ENCODE results near the gene RAB11FIP3. TPM values are rescaled to one million over a fixed set of nuclear protein-coding genes. Genes with fewer than 3 reads are reported as not detected.
A peak's percentile ranks its signal among the peaks of the same experiment; 100 is the strongest.

Gene RAB11FIP3
- total RNA-seq, 1 donor from 2014 or later = 10.5 TPM

DNA sequence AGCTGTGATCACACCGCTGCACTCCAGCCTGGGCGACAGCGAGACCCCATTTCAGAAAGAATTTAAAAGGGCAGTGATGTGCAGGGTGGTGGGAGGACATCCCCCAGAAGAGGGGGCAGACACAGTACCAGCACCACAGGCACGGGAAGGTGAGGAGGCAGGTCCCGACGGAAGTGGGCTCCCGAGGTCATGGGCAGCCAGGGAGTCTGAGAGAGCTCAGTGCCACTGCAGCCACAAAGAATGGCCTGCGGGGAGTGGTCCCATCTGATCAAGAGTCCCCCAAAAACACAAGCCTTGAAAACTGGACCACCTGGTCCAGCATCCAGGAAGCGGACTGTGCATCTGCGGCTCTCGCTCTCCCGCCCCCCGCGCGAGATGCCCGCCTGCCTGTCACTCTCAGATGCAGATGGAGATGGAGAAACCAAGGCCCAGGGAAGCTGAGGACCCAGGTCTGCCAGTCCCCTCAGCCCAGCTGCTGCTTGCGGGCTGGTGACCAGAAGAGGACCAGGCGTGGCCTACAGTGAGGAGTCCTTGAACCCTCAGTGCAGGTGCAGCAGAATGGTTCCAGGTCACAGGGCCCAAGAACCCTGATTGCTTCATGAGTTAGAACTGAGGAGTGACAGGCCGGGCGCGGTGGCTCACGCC is 97.8 kb downstream of the RAB11FIP3 start:
- TF ChIP-seq CTCF (IDR thresholded peaks at IDR 0.05; ENCODE audit: insufficient read depth, low read length, severe bottlenecking) = no peak
- Histone ChIP-seq H3K36me3 (ENCODE audit: control insufficient read depth, insufficient read depth, low read length) (peaks cover 7% of the 10 kb centered on the region), H3K27me3 (ENCODE audit: control insufficient read depth, insufficient read depth, low read length) (no peaks in the 10 kb centered on the region), H3K4me3 (ENCODE audit: low read depth, low read length) (no peak overlapping the region)
- DNase-seq (ENCODE audit: low read depth) (no peak), FAIRE-seq (no peak)

DNA sequence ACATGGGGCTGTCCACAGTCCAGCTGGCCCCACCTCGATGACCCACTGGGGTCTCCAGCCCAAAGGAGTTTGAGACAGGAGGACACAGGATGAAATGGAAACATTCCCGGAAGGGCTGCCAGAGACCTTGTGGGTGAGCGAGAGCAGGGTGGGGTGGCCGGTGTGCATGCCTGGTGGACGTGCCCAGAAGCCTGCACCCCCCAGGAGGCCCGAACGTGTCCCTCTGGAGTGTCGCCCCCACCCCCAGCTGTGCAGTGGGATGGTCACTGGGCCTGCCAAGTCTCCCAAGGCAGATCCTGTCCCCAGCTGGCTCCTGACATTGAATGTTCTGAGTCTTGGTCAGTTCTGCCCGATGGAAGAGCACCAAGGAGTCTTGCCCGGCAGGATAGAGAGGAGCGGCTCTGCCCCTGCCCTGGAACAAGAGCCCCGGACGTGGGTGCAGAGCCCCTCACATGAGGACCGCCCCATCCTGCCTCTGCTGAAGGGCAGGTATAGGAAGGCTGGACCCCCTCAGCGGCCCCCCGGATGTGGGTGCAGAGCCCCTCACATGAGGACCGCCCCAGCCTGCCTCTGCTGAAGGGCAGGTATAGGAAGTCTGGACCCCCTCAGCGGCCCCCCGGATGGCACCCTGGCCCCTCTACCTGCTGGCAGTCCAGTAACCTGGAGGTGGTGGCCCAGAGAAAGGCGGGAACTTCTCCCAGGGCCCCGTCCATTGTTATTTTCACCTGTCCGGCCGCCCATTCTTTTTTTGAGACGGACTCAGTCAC is 99.0 kb downstream of the RAB11FIP3 start:
- FAIRE-seq (no peak), DNase-seq (ENCODE audit: low read depth) (no peak)
- Histone ChIP-seq H3K36me3 (ENCODE audit: control insufficient read depth, insufficient read depth, low read length) (peaks cover 6% of the 10 kb centered on the region), H3K4me3 (ENCODE audit: low read depth, low read length) (no peak overlapping the region), H3K27me3 (ENCODE audit: control insufficient read depth, insufficient read depth, low read length) (no peaks in the 10 kb centered on the region)
- TF ChIP-seq CTCF (IDR thresholded peaks at IDR 0.05; ENCODE audit: insufficient read depth, low read length, severe bottlenecking) = no peak

DNA sequence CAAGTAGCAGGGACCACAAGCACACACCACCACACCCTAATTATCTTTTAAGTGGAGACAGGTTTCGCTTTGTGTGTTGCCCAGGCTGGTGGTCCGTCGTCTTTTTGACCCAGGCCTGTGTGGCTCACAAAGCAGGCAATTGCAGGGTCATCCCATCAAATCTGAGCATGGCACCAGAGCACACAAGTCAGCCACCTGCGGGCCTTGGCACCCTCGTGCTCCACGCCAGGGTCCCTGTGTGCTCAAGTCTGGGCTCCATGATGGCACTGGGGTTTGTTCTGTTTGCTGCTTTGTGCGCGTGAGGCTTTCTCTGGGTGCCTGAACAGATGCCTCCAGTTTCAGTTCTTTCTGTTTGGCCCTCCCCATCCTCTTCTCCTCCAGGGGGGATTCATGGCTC is 99.7 kb downstream of the RAB11FIP3 start:
- FAIRE-seq = no peak
- H3K27me3 ChIP-seq (ENCODE audit: control insufficient read depth, insufficient read depth, low read length) = no peaks in the 10 kb centered on the region
- H3K4me3 ChIP-seq (ENCODE audit: low read depth, low read length) = no peak overlapping the region
- peaks cover 12% of the 10 kb centered on the region for H3K36me3 ChIP-seq (ENCODE audit: control insufficient read depth, insufficient read depth, low read length)
- no peak for TF ChIP-seq CTCF (IDR thresholded peaks at IDR 0.05; ENCODE audit: insufficient read depth, low read length, severe bottlenecking)
- DNase-seq (ENCODE audit: low read depth) = no peak

DNA sequence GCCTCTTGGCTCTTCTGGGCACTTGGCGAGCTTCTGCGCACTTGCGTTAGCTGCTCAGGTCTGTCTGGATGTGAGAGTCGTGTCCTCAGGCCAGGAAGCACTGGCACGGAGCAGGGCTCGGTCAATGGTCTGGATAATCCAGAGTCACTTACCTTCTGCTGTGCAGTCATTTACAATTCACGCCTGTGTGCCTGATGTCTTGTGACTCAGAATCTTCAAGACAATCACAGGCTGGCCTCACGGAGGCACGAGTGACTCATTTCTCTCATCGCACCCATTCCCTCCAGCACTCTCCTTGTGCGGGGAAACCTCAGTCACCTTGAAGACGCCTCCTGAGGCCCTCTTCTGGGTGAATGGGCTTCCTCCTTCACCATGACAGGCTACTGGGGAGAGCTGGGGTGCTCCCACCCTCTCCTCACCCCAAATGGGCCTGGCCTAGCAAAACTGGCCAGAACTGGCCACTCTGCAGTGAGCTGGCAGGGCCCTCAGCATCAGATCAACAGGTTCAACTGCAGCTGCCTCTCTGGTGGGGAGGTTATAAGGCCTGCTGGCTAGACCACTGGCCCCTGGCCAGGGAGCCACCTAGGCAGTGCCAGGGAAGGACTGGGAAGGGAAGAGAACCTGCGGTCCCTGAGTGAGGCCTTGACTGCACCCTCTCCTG is 100.2 kb downstream of the RAB11FIP3 start:
- Histone ChIP-seq H3K4me3 (ENCODE audit: low read depth, low read length) (peak overlapping the region; percentile 80), H3K27me3 (ENCODE audit: control insufficient read depth, insufficient read depth, low read length) (no peaks in the 10 kb centered on the region), H3K36me3 (ENCODE audit: control insufficient read depth, insufficient read depth, low read length) (peaks cover 10% of the 10 kb centered on the region)
- DNase-seq (ENCODE audit: low read depth) (peak; percentile 94), FAIRE-seq (peak; percentile 92)
- TF ChIP-seq CTCF (IDR thresholded peaks at IDR 0.05; ENCODE audit: insufficient read depth, low read length, severe bottlenecking) = no peak

DNA sequence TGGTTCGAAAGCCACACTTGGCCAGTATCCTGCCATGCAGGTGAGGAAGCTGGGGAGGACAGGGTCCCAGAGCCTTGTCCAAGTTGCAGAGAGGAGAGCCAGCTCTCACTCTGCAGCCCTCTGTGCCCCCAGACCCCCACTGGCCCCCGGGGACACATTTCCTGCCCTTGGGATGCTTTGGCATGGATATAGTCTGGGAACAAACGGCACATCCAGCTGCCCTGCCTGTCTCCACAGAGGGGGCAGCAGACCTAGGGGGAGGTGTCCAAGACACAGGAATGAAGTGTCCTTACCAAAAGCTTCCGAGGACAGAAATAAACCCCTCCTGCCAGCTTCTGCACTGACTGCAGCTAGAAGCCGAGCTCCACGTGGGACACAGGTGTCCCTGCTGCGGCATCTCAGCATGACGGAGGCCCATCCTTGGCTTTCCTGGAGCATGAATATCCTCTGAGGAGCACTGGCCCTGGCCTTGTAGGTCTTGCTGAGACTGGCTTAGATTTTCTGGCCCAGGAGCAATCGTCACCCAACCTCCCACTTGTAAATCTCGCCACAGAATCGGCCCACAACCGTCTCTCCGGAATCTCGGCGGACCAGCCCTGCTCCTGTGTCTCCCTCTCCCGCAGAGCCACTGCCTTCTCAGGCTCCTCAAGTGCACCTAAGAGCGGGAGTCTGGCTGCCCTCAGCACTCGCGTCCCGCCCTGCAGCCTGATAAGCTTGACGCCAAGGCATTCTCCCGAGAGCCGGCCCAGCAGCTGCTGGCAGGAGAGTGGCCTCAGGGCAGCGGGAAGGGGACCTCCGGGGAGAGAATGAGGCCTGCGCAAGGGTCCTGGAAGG is 100.9 kb downstream of the RAB11FIP3 start:
- peak; percentile 17 for DNase-seq (ENCODE audit: low read depth)
- Histone ChIP-seq H3K27me3 (ENCODE audit: control insufficient read depth, insufficient read depth, low read length) (no peaks in the 10 kb centered on the region), H3K36me3 (ENCODE audit: control insufficient read depth, insufficient read depth, low read length) (peaks cover 11% of the 10 kb centered on the region), H3K4me3 (ENCODE audit: low read depth, low read length) (peak overlapping the region; percentile 80)
- TF ChIP-seq CTCF (IDR thresholded peaks at IDR 0.05; ENCODE audit: insufficient read depth, low read length, severe bottlenecking) = no peak
- no peak for FAIRE-seq
